ENCODE measurements around the gene LRP1B.
"Not testable (repeated sequence)": the region's sequence is repeated elsewhere in the genome, so short reads cannot be mapped to it uniquely, and the experiment has no call there.

GRCh38 chr2:142087585-142087984 lies 43.2 kb downstream of the LRP1B start:
- TF ChIP-seq CTCF (conservative IDR thresholded peaks at IDR 0.05 in 1 of 2, IDR thresholded peaks at IDR 0.05 in 1 of 2; ENCODE audit: extremely low read depth in 1 of 2, insufficient read depth in 1 of 2, low read depth in 1 of 2, low read length in 2 of 2); EZH2 (IDR thresholded peaks at IDR 0.05; ENCODE audit: borderline replicate concordance, low read length): not testable (repeated sequence)
